NT2/D1 (cell line): ENCODE data around the gene SFRP2.

Experiments used
- SUZ12 ChIP-seq: IDR thresholded peaks from 2 replicates; pipeline ENCODE4 v1.6.1; 2011; ENCODE audit not compliant: insufficient read length, insufficient read depth; ENCODE audit errors: extremely low read depth
- YY1 ChIP-seq: IDR thresholded peaks from 2 replicates; pipeline ENCODE4 v1.6.1; 2011; ENCODE audit not compliant: insufficient read length, insufficient read depth

DNA sequence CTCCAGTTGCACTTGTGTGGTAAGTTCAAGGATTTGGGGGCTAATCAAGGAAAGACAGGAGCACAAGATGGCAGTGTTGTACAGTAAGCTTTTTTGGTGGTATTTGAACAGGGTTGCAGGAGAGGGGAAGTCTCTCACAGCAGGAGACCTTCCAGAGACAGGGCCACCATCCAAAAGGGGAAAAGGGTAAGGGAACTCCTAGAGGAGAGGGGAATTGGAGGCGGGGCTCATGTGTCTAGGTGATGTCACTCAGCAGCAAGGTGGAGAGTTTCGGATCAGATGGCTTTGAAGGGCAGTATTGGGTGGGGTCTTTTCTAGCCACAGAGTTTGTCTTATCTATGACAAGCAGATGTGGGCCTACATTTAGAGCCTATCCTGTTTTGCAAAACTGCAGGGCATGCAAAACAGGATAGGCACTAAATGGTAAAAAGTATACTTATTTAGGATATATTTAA is 15.6 kb downstream of the SFRP2 start:
- TF ChIP-seq SUZ12 = no peak
- TF ChIP-seq YY1 = no peak
